ENCODE results near the gene DOCK10.
"Not testable (repeated sequence)": the region's sequence is repeated elsewhere in the genome, so short reads cannot be mapped to it uniquely, and the experiment has no call there.

Gene DOCK10

DNA sequence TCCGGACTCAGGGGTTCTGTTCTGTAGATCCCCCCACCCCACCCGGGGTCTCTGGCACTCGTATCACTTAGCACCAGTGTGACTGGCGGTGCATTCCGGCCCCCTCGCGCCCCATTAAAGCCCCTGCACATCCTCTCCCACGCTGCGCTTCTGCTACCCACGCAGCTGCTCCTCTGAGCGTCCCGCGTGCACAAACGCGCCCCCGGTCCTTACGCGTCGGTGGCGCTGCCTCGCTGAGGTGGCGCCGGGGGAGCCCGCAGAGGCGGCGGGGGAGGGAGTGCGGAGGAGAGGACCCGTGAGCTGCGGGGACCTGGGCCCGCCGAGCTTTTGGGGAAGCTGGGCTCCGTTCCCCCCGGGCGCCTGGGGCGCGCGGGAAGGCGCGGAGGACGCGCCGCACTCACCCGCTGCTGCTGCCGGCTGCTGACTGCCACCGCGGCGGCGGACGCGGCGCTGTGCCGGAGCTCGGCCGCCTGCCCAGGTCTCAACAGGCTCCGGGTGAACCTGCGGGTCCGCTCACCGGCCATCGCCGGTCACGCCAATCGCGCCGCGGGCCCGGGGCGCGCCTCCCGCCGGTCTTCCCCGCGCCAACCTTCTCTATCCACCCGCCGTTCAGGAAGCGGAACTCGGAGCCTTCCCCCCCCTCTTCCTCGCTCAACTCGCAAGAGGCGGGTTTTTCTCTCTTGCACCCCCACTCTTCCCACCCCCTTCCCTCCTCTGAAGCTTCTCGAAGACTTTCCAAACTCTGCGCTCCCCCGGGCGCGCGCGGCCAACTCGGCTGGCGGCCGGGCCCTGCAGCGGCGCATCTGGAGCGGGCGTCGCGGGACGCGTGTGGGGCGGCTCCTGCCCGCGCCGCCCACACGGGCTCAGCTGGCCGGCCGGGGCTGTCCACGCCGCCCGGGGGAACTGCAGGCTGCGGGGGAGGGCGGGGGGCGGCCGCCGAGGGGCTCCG is at the start of gene DOCK10:
Gene DOCK10 (minus strand): TSS at position 618 of the 949 bp plus-strand sequence. CDS start 94 bp downstream, at position 524.
- DNase-seq (ENCODE audit: low spot score) = peak; percentile 77

GRCh38 chr2:225091336-225091735 is 49.1 kb upstream of the DOCK10 start:
- no peak for DNase-seq (ENCODE audit: low spot score)

GRCh38 chr2:225090746-225091145 is 48.5 kb upstream of the DOCK10 start:
- DNase-seq (ENCODE audit: low spot score) = no peak

DNA sequence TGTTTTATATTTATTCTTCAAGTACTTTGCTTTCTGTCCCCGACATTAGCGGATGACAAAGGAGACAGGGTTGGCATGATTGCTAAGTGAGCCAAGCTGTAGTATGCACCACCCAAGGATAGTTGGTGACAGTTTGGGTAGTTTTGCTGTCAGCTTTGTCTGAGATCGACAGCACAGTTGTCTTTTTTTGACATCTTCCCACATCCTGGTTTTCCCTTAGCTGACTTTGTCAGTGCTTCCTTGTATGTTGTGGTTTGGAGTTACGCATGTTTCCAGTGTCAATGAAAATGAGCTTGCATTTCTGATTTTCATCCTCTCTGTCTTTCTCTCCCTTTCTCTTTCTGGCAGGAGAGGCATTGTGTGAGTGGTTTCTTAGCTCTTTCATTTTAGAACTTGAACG is 44.6 kb upstream of the DOCK10 start:
- no peak for DNase-seq (ENCODE audit: low spot score)

GRCh38 chr2:225086439-225086838 is 44.2 kb upstream of the DOCK10 start:
- DNase-seq (ENCODE audit: low spot score) = no peak

DNA sequence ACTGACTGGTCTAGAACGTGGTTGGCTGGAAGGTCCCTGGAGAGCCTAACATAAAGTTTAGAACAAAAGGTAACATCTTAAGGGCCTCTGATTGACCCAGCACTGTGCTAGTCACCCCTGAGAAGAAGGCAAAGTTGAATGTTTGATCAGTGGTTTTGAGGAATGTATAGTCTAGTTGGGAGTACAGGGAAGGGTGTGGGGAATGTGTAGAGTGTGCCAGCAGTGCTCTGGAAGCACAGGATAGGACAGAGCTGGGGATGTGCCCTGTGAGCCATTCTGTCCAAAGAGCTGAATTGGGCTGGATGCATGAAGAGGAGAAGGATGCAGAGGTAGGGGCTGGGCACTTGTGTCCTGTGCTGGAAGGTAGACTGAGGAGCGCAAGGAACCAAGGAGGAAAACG is 41.0 kb upstream of the DOCK10 start:
- no peak for DNase-seq (ENCODE audit: low spot score)

GRCh38 chr2:225076125-225076524 is 33.9 kb upstream of the DOCK10 start:
- DNase-seq (ENCODE audit: low spot score) = no peak

GRCh38 chr2:225074919-225075681 is 32.8 kb upstream of the DOCK10 start:
- no peak for DNase-seq (ENCODE audit: low spot score)

GRCh38 chr2:225074366-225074765 is 32.1 kb upstream of the DOCK10 start:
- DNase-seq (ENCODE audit: low spot score) = no peak

GRCh38 chr2:225073198-225073597 is 30.9 kb upstream of the DOCK10 start:
- no peak for DNase-seq (ENCODE audit: low spot score)

DNA sequence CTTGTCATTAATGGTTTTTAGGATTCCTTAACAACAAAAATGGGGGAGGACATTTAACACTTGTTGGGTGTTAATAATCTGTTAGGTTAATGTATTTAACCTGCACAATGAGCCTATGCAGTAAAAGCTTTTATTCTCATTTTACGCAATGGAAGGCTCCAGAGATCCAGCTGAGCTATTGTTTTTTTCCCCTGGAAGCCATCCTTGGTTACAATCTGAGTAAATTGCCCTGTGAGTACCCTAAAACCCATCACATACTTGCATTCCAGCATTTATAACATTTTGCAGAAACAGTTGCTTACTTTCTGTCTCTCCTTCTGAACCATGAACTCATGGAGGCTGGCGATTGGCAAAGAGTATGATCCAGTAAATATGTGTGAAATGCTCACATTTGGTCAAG is 30.2 kb upstream of the DOCK10 start:
- no peak for DNase-seq (ENCODE audit: low spot score)

GRCh38 chr2:225070811-225071210 is 28.5 kb upstream of the DOCK10 start:
- peak; percentile 96 for DNase-seq (ENCODE audit: low spot score)

GRCh38 chr2:225069966-225070365 is 27.7 kb upstream of the DOCK10 start:
- no peak for DNase-seq (ENCODE audit: low spot score)

- peak; percentile 40 for DNase-seq (ENCODE audit: low spot score)
These were observed 27.2 kb upstream of the DOCK10 start for GRCh38 chr2:225069477-225069876.

DNA sequence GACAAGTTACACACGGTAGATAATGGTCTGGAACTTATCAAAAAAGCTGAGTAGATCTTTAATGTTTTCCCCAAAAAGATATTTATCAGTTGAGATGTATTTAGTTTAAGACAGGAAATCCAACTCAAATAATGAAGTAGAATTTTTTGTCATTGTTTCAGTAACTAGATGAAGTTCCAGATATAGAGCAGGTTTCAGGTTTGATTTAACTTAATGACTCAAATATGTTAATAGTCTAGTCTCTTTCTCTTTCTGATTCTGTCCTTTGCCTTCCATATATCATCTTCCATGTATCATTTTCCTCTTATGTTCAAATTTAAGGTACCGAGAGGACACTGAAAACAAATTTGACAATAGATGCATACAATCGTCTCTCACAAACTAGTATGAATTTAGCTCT is 23.6 kb upstream of the DOCK10 start:
- no peak for DNase-seq (ENCODE audit: low spot score)

GRCh38 chr2:225064928-225065327 is 22.7 kb upstream of the DOCK10 start:
- DNase-seq (ENCODE audit: low spot score) = no peak

DNA sequence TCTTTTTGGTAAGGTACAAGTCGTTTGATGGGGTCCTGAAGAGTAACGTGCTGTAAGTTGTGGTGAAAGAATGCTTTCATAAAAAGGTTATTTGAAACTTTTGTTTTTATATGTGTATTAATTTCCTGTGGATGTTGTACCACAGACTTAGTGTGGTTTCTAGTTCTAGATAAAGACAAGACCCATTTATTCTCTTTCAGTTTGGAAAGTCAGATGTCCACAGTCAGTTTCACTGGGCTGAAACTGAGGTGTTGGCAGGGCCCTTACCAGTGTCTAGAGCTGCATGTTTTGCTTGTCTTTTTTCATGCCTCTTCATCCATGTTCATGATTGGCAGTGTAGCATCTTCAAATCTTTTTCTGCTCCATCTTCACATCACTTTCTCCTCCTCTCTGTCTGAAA is 22.1 kb upstream of the DOCK10 start:
- DNase-seq (ENCODE audit: low spot score) = no peak

DNA sequence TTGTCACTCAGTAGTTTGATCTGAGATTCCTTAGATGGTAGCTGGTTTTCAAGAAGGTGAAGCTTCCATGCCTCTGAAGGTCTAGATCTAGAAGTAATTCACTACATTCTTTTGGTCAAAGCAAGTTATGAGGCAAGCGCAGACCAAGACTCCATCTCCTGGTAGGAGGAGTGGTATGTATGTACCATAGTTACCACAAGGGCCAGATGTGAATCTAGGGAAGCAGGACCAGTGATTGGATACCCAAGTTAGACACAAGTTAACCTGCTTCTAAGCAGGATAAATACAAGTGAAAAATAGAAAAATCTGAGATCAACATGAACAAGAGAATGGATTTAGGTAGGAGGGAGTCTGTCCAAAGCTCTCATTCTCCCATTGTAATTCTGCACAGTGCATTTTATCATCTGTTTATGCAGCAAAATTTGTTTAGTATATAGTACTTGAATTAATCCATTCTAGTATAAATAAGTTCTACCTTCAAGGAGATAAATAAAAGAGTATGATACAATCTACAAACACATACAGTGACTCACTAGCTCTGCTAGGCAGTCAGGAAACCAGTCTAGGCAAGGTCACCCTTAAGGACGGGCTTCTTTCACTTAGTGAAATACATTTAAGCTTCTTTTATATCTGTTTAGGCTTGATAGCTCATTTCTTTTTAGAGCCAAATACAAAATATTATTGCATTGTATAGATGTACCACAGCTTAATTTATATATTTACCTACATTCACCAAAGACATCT is 14.2 kb upstream of the DOCK10 start:
- DNase-seq (ENCODE audit: low spot score) = no peak

GRCh38 chr2:225055714-225056113 is 13.4 kb upstream of the DOCK10 start:
- no peak for DNase-seq (ENCODE audit: low spot score)

- no peak for DNase-seq (ENCODE audit: low spot score)
These were observed 10.4 kb upstream of the DOCK10 start for GRCh38 chr2:225052703-225053102.

DNA sequence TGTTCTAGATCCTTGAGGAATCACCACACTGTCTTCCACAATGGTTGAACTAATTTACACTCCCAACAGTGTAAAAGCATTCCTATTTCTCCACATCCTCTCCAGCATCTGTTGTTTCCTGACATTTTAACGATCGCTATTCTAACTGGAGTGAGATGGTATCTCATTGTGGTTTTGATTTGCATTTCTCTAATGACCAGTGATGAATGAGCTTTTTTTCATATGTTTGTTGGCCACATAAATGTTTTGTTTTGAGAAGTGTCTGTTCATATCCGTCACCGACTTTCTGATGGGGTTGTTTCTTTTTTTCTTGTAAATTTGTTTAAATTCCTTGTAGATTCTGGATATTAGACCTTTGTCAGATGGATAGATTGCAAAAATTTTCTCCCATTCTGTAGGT is 5.2 kb upstream of the DOCK10 start:
- not testable (repeated sequence) for DNase-seq (ENCODE audit: low spot score)

- no peak for DNase-seq (ENCODE audit: low spot score)
These were observed 516 bp upstream of the DOCK10 start for GRCh38 chr2:225042800-225043167.
